Measurements from ENCODE around the gene SAFB. TPM values are rescaled to one million over a fixed set of nuclear protein-coding genes. Genes with fewer than 3 reads are reported as not detected.

Gene SAFB
- total and polyA plus RNA-seq, 2 of the 13 experiments (the other 11 are each of a cell fraction or from before 2014, with no cell fraction given) = 21.0 to 28.4 TPM

GRCh38 chr19:5686647-5687359 is 63.9 kb downstream of the SAFB start (continued):
- TF ChIP-seq FUBP1 (CRISPR knock-in tag; IDR thresholded peaks at IDR 0.05; ENCODE audit: borderline replicate concordance) (no peak), RXRA (CRISPR knock-in tag; IDR thresholded peaks at IDR 0.05) (peak; percentile 82; the same call in 1 of the 2 replicates), CSRNP1 (CRISPR knock-in tag; IDR thresholded peaks at IDR 0.05) (peak; percentile 19; the same call in 1 of the 2 replicates), FOXK1 (CRISPR knock-in tag; IDR thresholded peaks at IDR 0.05; ENCODE audit: borderline replicate concordance, low read depth) (no peak), TBP (CRISPR knock-in tag; IDR thresholded peaks at IDR 0.05) (no peak), ZNF512B (CRISPR knock-in tag; IDR thresholded peaks at IDR 0.05; ENCODE audit: borderline replicate concordance) (no peak), NFATC3 (CRISPR knock-in tag; IDR thresholded peaks at IDR 0.05) (no peak), HNF1B (CRISPR knock-in tag; IDR thresholded peaks at IDR 0.05) (peak; percentile 24; the same call in 1 of the 2 replicates), JUND (CRISPR knock-in tag; IDR thresholded peaks at IDR 0.05) (no peak), ZNF782 (CRISPR knock-in tag; IDR thresholded peaks at IDR 0.05; ENCODE audit: borderline replicate concordance) (no peak; the same call in 1 of the 2 replicates), MAFF (IDR thresholded peaks at IDR 0.05; ENCODE audit: low read depth, low read length) (no peak), FOXC1 (CRISPR knock-in tag; IDR thresholded peaks at IDR 0.05; ENCODE audit: borderline replicate concordance) (no peak), ZNF570 (CRISPR knock-in tag; IDR thresholded peaks at IDR 0.05; ENCODE audit: borderline replicate concordance) (no peak), KAT2B (IDR thresholded peaks at IDR 0.05; ENCODE audit: borderline replicate concordance, low read depth, low read length) (no peak), ZNF362 (CRISPR knock-in tag; IDR thresholded peaks at IDR 0.05; ENCODE audit: borderline replicate concordance) (no peak), HOXD1 (CRISPR knock-in tag; IDR thresholded peaks at IDR 0.05) (no peak), ZNF720 (CRISPR knock-in tag; IDR thresholded peaks at IDR 0.05) (no peak), ZBTB3 (CRISPR knock-in tag; IDR thresholded peaks at IDR 0.05; ENCODE audit: borderline replicate concordance, low read depth) (no peak)
